NCI-H2227 treated with DMSO at 0.1 percent for 48 hours (cell line): ENCODE measurements around the gene NEIL3.
"Not testable (repeated sequence)": the region's sequence is repeated elsewhere in the genome, so short reads cannot be mapped to it uniquely, and the experiment has no call there.

Experiments
- DNase-seq: peaks from one replicate; lab custom pipeline; 2025; lab: John Stamatoyannopoulos, UW

NEIL3 gene

GRCh38 chr4:177302371-177303100, 7.1 kb upstream of the NEIL3 start:
- DNase-seq = no peak

GRCh38 chr4:177304094-177304493, 5.6 kb upstream of the NEIL3 start:
- no peak for DNase-seq

- DNase-seq = not testable (repeated sequence)
Measured at GRCh38 chr4:177304864-177305263, 4.8 kb upstream of the NEIL3 start.

- DNase-seq = no peak
Measured at GRCh38 chr4:177308125-177308524, 1.5 kb upstream of the NEIL3 start.

- DNase-seq = no peak
Measured at GRCh38 chr4:177308847-177309521, 690 bp upstream of the NEIL3 start.

- no peak for DNase-seq
Measured at GRCh38 chr4:177311589-177311988, 1.9 kb downstream of the NEIL3 start.

GRCh38 chr4:177313263-177313662, 3.6 kb downstream of the NEIL3 start:
- no peak for DNase-seq

- DNase-seq = no peak
Measured at GRCh38 chr4:177315767-177316464, 6.2 kb downstream of the NEIL3 start.

- DNase-seq = no peak
Measured at GRCh38 chr4:177320721-177321120, 11.0 kb downstream of the NEIL3 start.

GRCh38 chr4:177321647-177322046, 12.0 kb downstream of the NEIL3 start:
- DNase-seq = no peak

GRCh38 chr4:177322266-177322665, 12.6 kb downstream of the NEIL3 start:
- DNase-seq = no peak

- DNase-seq = no peak
Measured at GRCh38 chr4:177322881-177323280, 13.2 kb downstream of the NEIL3 start.

- DNase-seq = no peak
Measured at GRCh38 chr4:177323416-177323815, 13.7 kb downstream of the NEIL3 start.

GRCh38 chr4:177332119-177332518, 22.4 kb downstream of the NEIL3 start:
- DNase-seq = no peak

- DNase-seq = no peak
Measured at GRCh38 chr4:177339477-177340374, 30.1 kb downstream of the NEIL3 start.

- no peak for DNase-seq
Measured at GRCh38 chr4:177348348-177348747, 38.7 kb downstream of the NEIL3 start.

GRCh38 chr4:177349191-177349590, 39.5 kb downstream of the NEIL3 start:
- no peak for DNase-seq

GRCh38 chr4:177351622-177352244, 42.1 kb downstream of the NEIL3 start:
- DNase-seq = peak; percentile 68

GRCh38 chr4:177356206-177356605, 46.5 kb downstream of the NEIL3 start:
- peak; percentile 5 for DNase-seq

GRCh38 chr4:177356921-177357320, 47.2 kb downstream of the NEIL3 start:
- DNase-seq = no peak

- no peak for DNase-seq
Measured at GRCh38 chr4:177367336-177367735, 57.7 kb downstream of the NEIL3 start.

GRCh38 chr4:177369372-177369771, 59.7 kb downstream of the NEIL3 start:
- no peak for DNase-seq
